GM18502 (cell line): ENCODE measurements around the gene TRDMT1.

Source experiments
- ATAC-seq: cut with Tn5 transposase; IDR thresholded peaks from one replicate; pipeline ENCODE4 v1.9.1; 2021; ENCODE audit warnings: mild to moderate bottlenecking; ENCODE audit not compliant: unreplicated experiment, poor library complexity

The TRDMT1 gene

GRCh38 chr10:17181110-17181509 is 20.4 kb downstream of the TRDMT1 start:
- ATAC-seq, result no peak

- no peak for ATAC-seq
Measured at GRCh38 chr10:17179002-17179401, 22.5 kb downstream of the TRDMT1 start.

GRCh38 chr10:17178006-17178405 is 23.5 kb downstream of the TRDMT1 start:
- ATAC-seq, result no peak

- no peak for ATAC-seq
Measured at GRCh38 chr10:17177014-17177413, 24.5 kb downstream of the TRDMT1 start.

- no peak for ATAC-seq
Measured at GRCh38 chr10:17176091-17176490, 25.4 kb downstream of the TRDMT1 start.

- no peak for ATAC-seq
Measured at GRCh38 chr10:17175551-17175950, 25.9 kb downstream of the TRDMT1 start.

GRCh38 chr10:17174626-17175025 is 26.8 kb downstream of the TRDMT1 start:
- no peak for ATAC-seq

GRCh38 chr10:17171141-17171641 is 30.3 kb downstream of the TRDMT1 start:
- no peak for ATAC-seq

GRCh38 chr10:17169803-17170202 is 31.7 kb downstream of the TRDMT1 start:
- ATAC-seq, result no peak

GRCh38 chr10:17166699-17167098 is 34.8 kb downstream of the TRDMT1 start:
- ATAC-seq, result no peak

- no peak for ATAC-seq
Measured at GRCh38 chr10:17162828-17163227, 38.6 kb downstream of the TRDMT1 start.

- no peak for ATAC-seq
Measured at GRCh38 chr10:17161775-17162174, 39.7 kb downstream of the TRDMT1 start.

GRCh38 chr10:17157024-17157423 is 44.4 kb downstream of the TRDMT1 start:
- ATAC-seq, result no peak

- ATAC-seq, result no peak
Measured at GRCh38 chr10:17155826-17156225, 45.6 kb downstream of the TRDMT1 start.

GRCh38 chr10:17154116-17154515 is 47.4 kb downstream of the TRDMT1 start:
- ATAC-seq, result no peak

- no peak for ATAC-seq
Measured at GRCh38 chr10:17153321-17153720, 48.2 kb downstream of the TRDMT1 start.

GRCh38 chr10:17151716-17152115 is 49.8 kb downstream of the TRDMT1 start:
- no peak for ATAC-seq

- ATAC-seq, result no peak
Measured at GRCh38 chr10:17147884-17148489, 53.5 kb downstream of the TRDMT1 start.

- ATAC-seq, result no peak
Measured at GRCh38 chr10:17146892-17147291, 54.6 kb downstream of the TRDMT1 start.

GRCh38 chr10:17145239-17145638 is 56.2 kb downstream of the TRDMT1 start:
- no peak for ATAC-seq

- ATAC-seq, result peak; percentile 68
Measured at GRCh38 chr10:17144757-17145156, 56.7 kb downstream of the TRDMT1 start.

GRCh38 chr10:17144032-17144431 is 57.4 kb downstream of the TRDMT1 start:
- no peak for ATAC-seq
